GM19324 (cell line): ENCODE results near the gene SLC25A24.
"Not testable (repeated sequence)": the region's sequence is repeated elsewhere in the genome, so short reads cannot be mapped to it uniquely, and the experiment has no call there.

Experiments
- ATAC-seq: cut with Tn5 transposase; IDR thresholded peaks from one replicate; pipeline ENCODE4 v1.9.1; 2021; ENCODE audit warnings: mild to moderate bottlenecking, moderate library complexity; ENCODE audit not compliant: unreplicated experiment, low FRiP score

SLC25A24 gene

GRCh38 chr1:108140936-108141335, 59.2 kb downstream of the SLC25A24 start:
- ATAC-seq: no peak

DNA sequence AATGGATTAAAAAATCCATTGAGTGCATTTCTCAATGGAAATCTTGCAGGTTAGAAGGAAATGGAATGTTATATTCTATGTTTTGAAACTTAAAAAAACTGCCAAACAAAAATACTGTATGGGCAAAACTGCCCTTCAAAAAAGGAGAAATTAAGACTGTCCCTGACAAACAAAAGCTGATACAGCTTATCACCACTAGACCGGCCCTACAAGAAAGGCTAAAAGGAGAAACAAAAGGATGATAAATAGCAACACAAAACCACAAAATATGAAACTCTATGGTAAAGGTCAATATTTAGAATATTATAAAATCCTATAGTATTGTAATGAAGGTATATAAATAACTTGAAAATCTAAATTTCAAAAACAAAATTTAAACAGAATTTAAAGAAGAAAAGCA, 60.0 kb downstream of the SLC25A24 start:
- no peak for ATAC-seq

DNA sequence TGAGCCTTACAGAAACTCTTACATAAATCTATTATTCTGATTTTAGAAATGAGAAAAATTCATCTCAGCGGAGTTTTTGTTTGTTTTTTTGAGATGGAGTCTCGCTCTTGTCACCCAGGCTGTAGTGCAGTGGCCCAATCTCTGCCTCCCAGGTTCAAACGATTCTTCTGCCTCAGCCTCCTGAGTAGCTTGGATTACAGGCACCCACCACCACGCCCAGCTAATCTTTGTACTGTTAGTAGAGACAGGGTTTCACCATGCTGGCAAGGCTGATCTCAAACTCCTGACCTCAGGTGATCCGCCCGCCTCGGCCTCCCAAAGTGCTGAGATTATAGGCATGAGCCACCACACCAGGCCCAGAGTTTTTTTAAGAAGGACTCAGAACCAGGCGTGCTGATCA, 60.6 kb downstream of the SLC25A24 start:
- ATAC-seq: not testable (repeated sequence)

DNA sequence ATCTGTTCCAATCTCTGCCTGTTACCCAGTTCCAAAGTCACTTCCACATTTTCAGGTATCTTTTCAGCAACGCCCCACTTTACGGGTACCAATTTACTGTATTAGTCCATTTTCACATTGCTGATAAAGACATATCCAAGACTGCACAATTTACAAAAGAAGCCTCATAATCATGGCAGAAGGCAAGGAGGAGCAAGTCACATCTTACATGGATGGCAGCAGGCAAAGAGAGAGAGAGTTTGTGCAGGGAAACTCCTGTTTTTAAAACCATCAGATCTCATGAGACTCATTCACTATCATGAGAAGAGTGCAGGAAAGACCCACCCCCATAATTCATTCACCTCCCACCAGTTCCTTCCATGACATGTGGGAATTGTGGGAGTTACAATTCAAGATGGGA, 67.0 kb downstream of the SLC25A24 start:
- ATAC-seq: not testable (repeated sequence)

DNA sequence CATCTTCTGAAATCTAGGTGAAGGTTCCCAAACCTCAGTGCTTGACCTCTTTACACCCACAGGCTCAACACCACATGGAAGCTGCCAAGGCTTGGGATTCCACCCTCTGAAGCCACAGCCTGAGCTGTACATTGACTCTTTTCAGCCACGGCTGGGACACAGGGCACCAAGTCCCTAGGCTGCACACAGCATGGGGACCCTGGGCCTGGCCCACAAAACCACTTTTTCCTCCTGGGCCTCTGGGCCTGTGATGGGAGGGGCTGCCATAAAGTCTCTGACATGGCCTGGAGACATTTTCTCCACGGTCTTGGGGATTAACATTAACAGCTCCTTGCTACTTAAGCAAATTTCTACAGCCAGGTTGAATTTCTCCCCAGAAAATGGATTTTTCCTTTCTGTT, 67.8 kb downstream of the SLC25A24 start:
- ATAC-seq: not testable (repeated sequence)

DNA sequence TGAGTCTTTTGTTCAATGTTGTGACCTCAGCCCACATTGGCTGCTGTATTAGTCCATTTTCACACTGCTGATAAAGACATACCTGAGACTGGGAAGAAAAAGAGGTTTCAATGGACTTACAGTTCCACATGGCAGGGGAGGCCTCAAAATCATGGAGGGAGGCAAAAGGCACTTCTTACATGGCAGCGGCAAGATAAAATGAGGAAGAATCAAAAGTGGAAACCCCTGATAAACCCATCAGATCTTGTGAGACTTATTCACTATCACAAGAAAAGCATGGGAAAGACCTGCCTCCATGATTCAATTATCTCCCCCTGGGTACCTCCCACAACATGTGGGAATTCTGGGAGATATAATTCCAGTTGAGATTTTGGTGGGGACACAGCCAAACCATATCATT, 68.9 kb downstream of the SLC25A24 start:
- not testable (repeated sequence) for ATAC-seq

DNA sequence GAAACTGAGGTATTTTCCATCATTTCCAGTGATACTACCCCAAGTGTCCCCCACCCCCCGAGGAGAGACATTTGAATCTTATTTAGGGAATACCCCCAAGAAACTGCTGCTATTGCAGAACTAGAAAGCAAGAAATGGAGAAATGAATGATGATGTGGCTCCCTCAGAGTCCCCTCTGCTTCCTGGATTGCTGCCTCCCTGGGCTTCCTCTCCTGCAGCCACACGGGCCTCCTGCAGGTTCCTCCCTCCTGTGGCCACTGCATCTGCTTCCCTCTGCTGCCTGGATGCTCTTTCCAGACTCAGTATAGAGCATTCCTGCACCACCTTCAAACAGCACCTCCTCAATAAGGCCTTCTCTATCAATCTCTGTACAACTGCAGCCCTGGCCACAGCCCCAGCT, 69.3 kb downstream of the SLC25A24 start:
- no peak for ATAC-seq

DNA sequence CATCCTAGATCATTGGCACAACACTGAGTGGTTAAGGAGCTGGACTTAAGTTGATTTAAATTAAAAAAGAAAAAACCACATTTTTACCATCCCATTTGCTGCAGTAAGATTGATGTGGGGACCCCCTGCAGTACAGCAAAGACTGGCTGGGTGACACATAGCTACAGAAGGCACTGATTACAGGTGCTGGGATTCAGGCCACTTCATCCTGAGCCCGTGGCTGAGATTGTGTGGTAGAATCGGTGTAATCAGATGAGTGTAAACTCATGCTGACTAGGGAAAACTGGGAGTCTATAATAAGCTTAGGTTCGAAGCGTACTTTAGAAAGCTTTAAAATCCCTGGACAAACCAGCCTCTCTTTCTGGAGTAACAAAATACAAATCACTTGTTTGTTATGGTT, 70.1 kb downstream of the SLC25A24 start:
- no peak for ATAC-seq

- peak; percentile 86 for ATAC-seq
Observed at GRCh38 chr1:108125312-108126138, 74.6 kb downstream of the SLC25A24 start.

- ATAC-seq: no peak
Observed at GRCh38 chr1:108124622-108125311, 75.4 kb downstream of the SLC25A24 start.

DNA sequence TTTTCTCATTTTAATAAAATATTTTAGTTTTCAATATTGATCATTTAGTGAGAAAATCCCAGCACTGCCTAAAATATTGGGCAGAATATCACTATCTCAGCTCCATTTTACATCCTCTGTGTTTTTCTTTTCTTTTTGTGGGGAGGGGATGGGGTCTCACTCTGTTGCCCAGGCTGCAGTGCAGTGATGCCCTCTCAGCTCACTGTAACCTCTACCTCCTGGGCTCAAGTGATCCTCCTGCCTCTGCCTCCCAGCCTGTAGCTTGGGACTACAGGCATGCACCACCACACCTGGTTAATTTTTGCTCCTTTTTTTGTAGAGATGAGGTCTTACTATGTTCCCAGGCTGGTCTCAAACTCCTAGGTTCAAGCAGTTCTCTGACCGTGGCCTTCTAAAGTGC, 76.1 kb downstream of the SLC25A24 start:
- no peak for ATAC-seq

DNA sequence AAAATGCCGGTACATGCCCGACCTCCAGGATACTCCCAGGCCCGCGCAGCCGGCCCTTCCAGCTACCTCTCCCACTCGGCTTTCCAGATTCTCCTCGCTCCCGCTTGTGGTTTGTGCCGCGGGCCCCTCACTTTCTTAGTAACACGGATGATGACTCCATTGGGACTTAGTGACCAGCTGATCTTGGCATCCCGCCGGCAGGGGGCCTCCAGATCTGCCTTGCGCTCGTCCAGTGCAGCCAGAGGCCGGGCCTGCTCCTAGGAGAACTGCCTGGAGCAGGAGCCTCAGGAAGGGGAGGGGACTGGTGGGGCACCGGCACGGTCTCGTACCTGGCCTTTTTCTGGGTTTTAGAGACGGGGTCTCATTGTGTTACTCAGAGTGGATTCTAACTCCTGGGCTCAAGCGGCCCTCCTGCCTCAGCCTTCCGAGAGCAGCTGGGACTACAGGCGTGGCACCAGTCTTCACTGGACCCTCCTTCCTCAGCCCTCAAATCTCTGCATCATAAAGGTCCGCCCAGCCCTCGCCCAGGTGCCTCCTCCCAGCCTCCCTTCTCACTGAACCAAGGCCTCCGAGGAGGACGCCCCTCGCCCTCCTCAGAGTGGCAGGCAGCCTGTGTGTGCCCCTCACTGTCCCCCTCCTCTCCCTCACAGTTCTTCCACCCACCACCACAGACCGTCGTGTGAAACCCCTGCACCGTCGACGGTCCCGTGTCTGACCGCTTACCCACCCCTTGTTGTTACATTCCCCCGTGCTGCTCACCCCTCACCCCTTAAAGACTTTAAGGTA, 78.6 kb downstream of the SLC25A24 start:
- ATAC-seq: no peak

- no peak for ATAC-seq
Observed at GRCh38 chr1:108120163-108120562, 80.0 kb downstream of the SLC25A24 start.

DNA sequence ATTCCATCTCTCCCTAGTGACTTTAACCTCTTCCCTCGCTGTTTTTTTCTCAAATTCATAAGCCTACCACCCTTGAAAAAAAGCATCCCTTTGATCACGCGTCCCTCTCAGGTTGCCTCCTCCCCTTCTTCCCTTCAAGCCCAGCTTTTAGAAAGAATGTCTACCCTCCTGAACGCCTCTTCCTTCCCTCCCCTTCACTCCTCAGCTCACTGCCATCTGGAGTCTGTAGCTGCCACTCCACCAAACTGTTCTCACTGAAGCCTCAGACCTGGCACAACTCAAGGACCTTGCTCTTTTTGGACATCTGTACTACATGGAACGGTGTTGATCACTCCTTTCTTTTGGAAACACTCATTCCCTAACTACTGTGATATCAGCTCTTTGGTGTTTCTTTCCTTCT, 80.6 kb downstream of the SLC25A24 start:
- ATAC-seq: no peak

DNA sequence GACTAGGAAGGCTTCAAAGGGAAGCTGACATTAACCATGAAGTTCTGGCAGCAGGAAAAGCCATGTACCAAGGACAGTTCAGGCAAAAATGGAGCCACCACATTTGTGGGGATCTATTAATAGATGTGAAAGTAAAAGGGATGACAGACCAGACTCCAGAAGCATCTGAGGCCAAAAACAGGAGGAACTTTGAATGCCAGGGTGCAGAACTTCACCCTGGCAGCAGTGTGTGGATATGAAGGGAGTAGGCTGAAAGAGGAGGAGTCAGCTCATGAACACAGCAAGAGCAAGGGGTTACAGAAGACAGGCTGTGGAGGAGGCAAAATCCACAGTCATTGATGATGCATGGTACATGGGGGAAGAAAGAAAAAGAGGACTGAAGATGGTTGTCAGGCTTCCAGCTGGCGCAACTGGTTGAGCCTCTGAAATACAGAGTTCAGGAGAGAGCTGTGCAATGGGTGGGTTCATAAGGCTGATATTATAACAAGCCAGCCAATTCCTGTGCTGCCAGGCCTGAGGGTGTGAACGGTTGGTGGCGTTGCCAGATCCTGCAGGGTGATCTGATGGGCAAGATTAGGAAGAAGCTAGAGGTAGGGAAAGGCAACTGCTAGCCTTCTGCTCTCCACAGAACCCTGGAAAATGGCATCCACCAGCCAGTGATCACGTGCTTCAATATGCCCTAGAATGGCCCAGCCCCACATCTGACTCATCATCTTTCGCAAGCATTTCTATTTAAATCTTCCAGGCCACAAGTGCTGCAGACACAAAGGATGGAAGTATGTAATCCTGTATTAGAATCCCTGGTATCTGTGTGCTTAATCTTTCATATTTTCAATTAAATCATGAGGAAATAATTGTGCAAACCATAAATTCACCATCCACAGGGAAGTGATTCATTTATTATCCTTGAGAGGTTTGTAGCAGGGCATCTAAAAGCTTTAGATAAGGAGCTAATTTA, 81.9 kb downstream of the SLC25A24 start:
- no peak for ATAC-seq

DNA sequence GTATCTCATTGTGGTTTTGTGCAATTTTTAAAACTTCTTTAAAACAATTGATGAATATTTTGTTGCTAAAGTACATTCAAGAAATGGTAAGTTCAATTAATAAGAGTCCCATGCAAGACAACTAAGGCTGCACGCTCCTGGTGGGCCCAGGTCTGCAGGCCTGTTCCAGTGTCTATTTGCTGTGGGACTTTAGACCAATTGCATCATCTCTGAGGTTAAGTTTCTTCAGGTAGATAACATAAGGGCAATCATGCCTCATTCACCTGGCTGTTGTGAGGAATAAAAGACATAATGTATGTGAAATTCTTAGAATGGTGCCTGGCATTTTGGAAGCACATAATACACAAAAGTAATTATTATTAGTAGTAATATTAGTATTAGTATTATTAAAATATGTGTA, 82.9 kb downstream of the SLC25A24 start:
- ATAC-seq: no peak

GRCh38 chr1:108114033-108114599, 86.0 kb downstream of the SLC25A24 start:
- ATAC-seq: no peak

- ATAC-seq: no peak
Observed at GRCh38 chr1:108113496-108113895, 86.6 kb downstream of the SLC25A24 start.

DNA sequence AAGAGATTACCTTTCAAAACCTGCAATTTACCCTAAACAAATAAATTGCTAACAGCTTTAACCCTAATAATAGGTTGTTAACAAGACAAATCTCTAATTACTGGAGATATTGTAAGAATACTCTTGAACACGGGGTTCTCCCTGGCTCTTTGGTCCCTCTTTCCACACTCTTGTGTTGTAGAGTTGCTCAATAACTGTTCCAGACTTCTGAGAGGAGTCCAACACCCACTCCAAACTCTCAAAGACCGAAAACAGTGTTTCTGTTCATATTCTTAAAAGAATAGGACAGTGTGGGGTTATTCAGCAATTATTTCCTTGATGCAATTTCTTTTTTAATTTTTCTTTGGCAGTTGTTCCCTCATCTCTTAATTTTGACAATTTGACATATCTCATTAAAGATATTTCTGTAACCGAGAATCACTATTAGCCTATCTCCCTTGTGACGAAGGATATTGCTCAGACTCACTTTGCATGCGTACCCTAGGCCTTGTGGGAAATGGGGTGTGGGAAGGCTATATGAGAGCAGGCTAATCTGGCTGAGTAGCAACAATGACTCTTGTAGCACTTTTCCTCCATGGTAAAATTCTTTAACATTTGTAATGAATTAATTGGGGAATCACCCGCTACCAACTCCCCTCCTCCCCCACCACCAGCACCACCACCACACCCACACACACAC, 90.7 kb downstream of the SLC25A24 start:
- ATAC-seq: no peak
